ENCODE results near the gene XXYLT1. TPM values are rescaled to one million over a fixed set of nuclear protein-coding genes. Genes with fewer than 3 reads are reported as not detected.

Gene XXYLT1
- 27.1 TPM for polyA plus RNA-seq (2013, experiment 1 of 2)
- 27.1 TPM for polyA plus RNA-seq (2013, experiment 2 of 2)

GRCh38 chr3:195270817-195271409, at the start of gene XXYLT1:
XXYLT1 (minus strand) TSS chr3:195271159; CDS start chr3:195271058, 101 bp downstream.
- Histone ChIP-seq H2BK15ac (ENCODE audit: low read depth, poor library complexity, severe bottlenecking) (peak within 1 kb of the TSS; percentile 73), H2BK120ac (ENCODE audit: low read depth, low read length) (peak within 1 kb of the TSS; percentile 55), H2AK5ac (ENCODE audit: low read length, severe bottlenecking) (no peak within 1 kb of the TSS), H3K27me3 (ENCODE audit: control insufficient read depth in 1 of 2, insufficient read depth in 1 of 2, low read length in 2 of 2) (no peaks in the 10 kb centered on the region), H4K8ac (ENCODE audit: low read length) (peak within 1 kb of the TSS; percentile 89), H3K4me1 (ENCODE audit: control insufficient read depth, insufficient read depth, low read depth, low read length) (peaks cover 9% of the 10 kb centered on the region), H2BK5ac (ENCODE audit: low read depth, low read length, poor library complexity, severe bottlenecking) (peak within 1 kb of the TSS; percentile 59), H3K4me3 (ENCODE audit: insufficient read depth in 1 of 2, low read depth in 1 of 2, low read length in 2 of 2) (peak within 1 kb of the TSS; percentile 92 to 96), H3K18ac (ENCODE audit: low read depth in 1 of 2, low read length in 2 of 2) (peak within 1 kb of the TSS; percentile 88 to 96), H3K4me2 (ENCODE audit: low read length, poor library complexity, severe bottlenecking) (peak within 1 kb of the TSS; percentile 93), H3K4ac (ENCODE audit: low read depth in 1 of 2, low read length in 2 of 2) (peak within 1 kb of the TSS; percentile 59 to 95), H3K23ac (ENCODE audit: low read length in 2 of 2) (peak within 1 kb of the TSS; percentile 54 to 77), H3K27ac (ENCODE audit: low read length, poor library complexity, severe bottlenecking) (peak within 1 kb of the TSS; percentile 93), H3K36me3 (ENCODE audit: control insufficient read depth in 1 of 2, insufficient read depth in 2 of 2, low read depth in 1 of 2, low read length in 2 of 2) (peaks cover 0 to 22% of the 10 kb centered on the region in 2 experiments), H2BK12ac (ENCODE audit: low read length in 2 of 2) (peak within 1 kb of the TSS in 1 of 2 experiments; percentile 68), H3K9ac (ENCODE audit: low read length) (peak within 1 kb of the TSS; percentile 93), H3K9me3 (ENCODE audit: control insufficient read depth, low read length) (no peaks in the 10 kb centered on the region), H4K91ac (ENCODE audit: low read length) (peak within 1 kb of the TSS; percentile 88), H3K79me1 (replicated peaks; ENCODE audit: low read length, poor library complexity, severe bottlenecking) (peaks cover 23% of the 10 kb centered on the region), H2AFZ (ENCODE audit: low read depth, low read length) (peak within 1 kb of the TSS; percentile 91), H3K14ac (ENCODE audit: low read length in 2 of 2) (peak within 1 kb of the TSS in 1 of 2 experiments; percentile 77)
- peak; percentile 88 for DNase-seq
- under 1% methylated on average over 71 of the region's 75 CpGs for WGBS

- Histone ChIP-seq H2BK12ac (ENCODE audit: low read length in 2 of 2) (no peak overlapping the region), H2BK15ac (ENCODE audit: low read depth, poor library complexity, severe bottlenecking) (no peak overlapping the region), H2AFZ (ENCODE audit: low read depth, low read length) (no peak overlapping the region), H3K23ac (ENCODE audit: low read length in 2 of 2) (no peak overlapping the region), H3K4me3 (ENCODE audit: insufficient read depth in 1 of 2, low read depth in 1 of 2, low read length in 2 of 2) (no peak overlapping the region), H2BK120ac (ENCODE audit: low read depth, low read length) (no peak overlapping the region), H3K18ac (ENCODE audit: low read depth in 1 of 2, low read length in 2 of 2) (no peak overlapping the region), H3K27ac (ENCODE audit: low read length, poor library complexity, severe bottlenecking) (no peak overlapping the region), H3K36me3 (ENCODE audit: control insufficient read depth in 1 of 2, insufficient read depth in 2 of 2, low read depth in 1 of 2, low read length in 2 of 2) (peaks cover 20 to 47% of the 10 kb centered on the region in 2 experiments), H4K91ac (ENCODE audit: low read length) (no peak overlapping the region), H3K79me1 (replicated peaks; ENCODE audit: low read length, poor library complexity, severe bottlenecking) (peaks cover 10% of the 10 kb centered on the region), H3K4ac (ENCODE audit: low read depth in 1 of 2, low read length in 2 of 2) (no peak overlapping the region), H3K4me2 (ENCODE audit: low read length, poor library complexity, severe bottlenecking) (no peak overlapping the region), H2BK5ac (ENCODE audit: low read depth, low read length, poor library complexity, severe bottlenecking) (no peak overlapping the region), H3K9ac (ENCODE audit: low read length) (no peak overlapping the region), H4K8ac (ENCODE audit: low read length) (peak overlapping the region; percentile 7), H3K9me3 (ENCODE audit: control insufficient read depth, low read length) (peaks cover 2% of the 10 kb centered on the region), H3K14ac (ENCODE audit: low read length in 2 of 2) (no peak overlapping the region), H3K27me3 (ENCODE audit: control insufficient read depth in 1 of 2, insufficient read depth in 1 of 2, low read length in 2 of 2) (no peaks in the 10 kb centered on the region), H2AK5ac (ENCODE audit: low read length, severe bottlenecking) (no peak overlapping the region), H3K4me1 (ENCODE audit: control insufficient read depth, insufficient read depth, low read depth, low read length) (peaks cover 1% of the 10 kb centered on the region)
- no peak for DNase-seq
- WGBS, result 96% methylated on average over 5 of the region's 5 CpGs
Observed at GRCh38 chr3:195319060-195319459, 48.1 kb upstream of the XXYLT1 start.

GRCh38 chr3:195312714-195313113, 41.8 kb upstream of the XXYLT1 start:
- H3K23ac ChIP-seq (ENCODE audit: low read length in 2 of 2), result no peak overlapping the region

GRCh38 chr3:195307711-195308110, 36.8 kb upstream of the XXYLT1 start:
- Histone ChIP-seq H3K4me1 (ENCODE audit: control insufficient read depth, insufficient read depth, low read depth, low read length) (peaks cover under 1% of the 10 kb centered on the region), H2BK5ac (ENCODE audit: low read depth, low read length, poor library complexity, severe bottlenecking) (no peak overlapping the region), H3K27me3 (ENCODE audit: control insufficient read depth in 1 of 2, insufficient read depth in 1 of 2, low read length in 2 of 2) (no peaks in the 10 kb centered on the region), H2BK15ac (ENCODE audit: low read depth, poor library complexity, severe bottlenecking) (no peak overlapping the region), H4K91ac (ENCODE audit: low read length) (no peak overlapping the region), H3K4ac (ENCODE audit: low read depth in 1 of 2, low read length in 2 of 2) (no peak overlapping the region), H3K18ac (ENCODE audit: low read depth in 1 of 2, low read length in 2 of 2) (no peak overlapping the region), H2AK5ac (ENCODE audit: low read length, severe bottlenecking) (no peak overlapping the region), H2AFZ (ENCODE audit: low read depth, low read length) (no peak overlapping the region), H2BK12ac (ENCODE audit: low read length in 2 of 2) (no peak overlapping the region), H3K9ac (ENCODE audit: low read length) (no peak overlapping the region), H3K36me3 (ENCODE audit: control insufficient read depth in 1 of 2, insufficient read depth in 2 of 2, low read depth in 1 of 2, low read length in 2 of 2) (peaks cover 9 to 65% of the 10 kb centered on the region in 2 experiments), H3K23ac (ENCODE audit: low read length in 2 of 2) (no peak overlapping the region), H3K4me2 (ENCODE audit: low read length, poor library complexity, severe bottlenecking) (no peak overlapping the region), H4K8ac (ENCODE audit: low read length) (no peak overlapping the region), H3K9me3 (ENCODE audit: control insufficient read depth, low read length) (no peaks in the 10 kb centered on the region), H3K14ac (ENCODE audit: low read length in 2 of 2) (no peak overlapping the region), H3K79me1 (replicated peaks; ENCODE audit: low read length, poor library complexity, severe bottlenecking) (peaks cover 11% of the 10 kb centered on the region), H3K27ac (ENCODE audit: low read length, poor library complexity, severe bottlenecking) (no peak overlapping the region), H3K4me3 (ENCODE audit: insufficient read depth in 1 of 2, low read depth in 1 of 2, low read length in 2 of 2) (no peak overlapping the region), H2BK120ac (ENCODE audit: low read depth, low read length) (no peak overlapping the region)
- DNase-seq, result no peak

More at GRCh38 chr3:195312714-195313113, 41.8 kb upstream of the XXYLT1 start:
- H3K79me1 ChIP-seq (replicated peaks; ENCODE audit: low read length, poor library complexity, severe bottlenecking), result peaks cover 6% of the 10 kb centered on the region
- H3K27me3 ChIP-seq (ENCODE audit: control insufficient read depth in 1 of 2, insufficient read depth in 1 of 2, low read length in 2 of 2), result no peaks in the 10 kb centered on the region
- H3K9ac ChIP-seq (ENCODE audit: low read length), result no peak overlapping the region
- no peak overlapping the region for H2BK15ac ChIP-seq (ENCODE audit: low read depth, poor library complexity, severe bottlenecking)
- no peak overlapping the region for H2BK5ac ChIP-seq (ENCODE audit: low read depth, low read length, poor library complexity, severe bottlenecking)
- H2AK5ac ChIP-seq (ENCODE audit: low read length, severe bottlenecking), result no peak overlapping the region
- no peak overlapping the region for H3K4me3 ChIP-seq (ENCODE audit: insufficient read depth in 1 of 2, low read depth in 1 of 2, low read length in 2 of 2)
- no peaks in the 10 kb centered on the region for H3K9me3 ChIP-seq (ENCODE audit: control insufficient read depth, low read length)
- peaks cover 4 to 28% of the 10 kb centered on the region in 2 experiments for H3K36me3 ChIP-seq (ENCODE audit: control insufficient read depth in 1 of 2, insufficient read depth in 2 of 2, low read depth in 1 of 2, low read length in 2 of 2)
- H2BK12ac ChIP-seq (ENCODE audit: low read length in 2 of 2), result no peak overlapping the region
- H3K4me1 ChIP-seq (ENCODE audit: control insufficient read depth, insufficient read depth, low read depth, low read length), result no peaks in the 10 kb centered on the region
- no peak overlapping the region for H2AFZ ChIP-seq (ENCODE audit: low read depth, low read length)
- no peak overlapping the region for H3K4ac ChIP-seq (ENCODE audit: low read depth in 1 of 2, low read length in 2 of 2)
- H2BK120ac ChIP-seq (ENCODE audit: low read depth, low read length), result no peak overlapping the region
- H4K91ac ChIP-seq (ENCODE audit: low read length), result no peak overlapping the region
- H3K18ac ChIP-seq (ENCODE audit: low read depth in 1 of 2, low read length in 2 of 2), result no peak overlapping the region
- 93% methylated on average over 6 of the region's 6 CpGs for WGBS
- no peak overlapping the region for H3K4me2 ChIP-seq (ENCODE audit: low read length, poor library complexity, severe bottlenecking)
- DNase-seq, result no peak
- no peak overlapping the region for H3K14ac ChIP-seq (ENCODE audit: low read length in 2 of 2)
- H4K8ac ChIP-seq (ENCODE audit: low read length), result no peak overlapping the region
- H3K27ac ChIP-seq (ENCODE audit: low read length, poor library complexity, severe bottlenecking), result no peak overlapping the region
